Smooth muscle cell of trachea (primary cell): Measurements from ENCODE around the gene NOL9. TPM values are rescaled to one million over a fixed set of nuclear protein-coding genes. Genes with fewer than 3 reads are reported as not detected.

Source experiments
- total RNA-seq: library from RNA; depleted of rRNA; stranded (reverse); fragments of >200 nt; gene quantifications from 2 replicates; pipeline ENCODE4 v1.2.1, GENCODE V29; 2014

Gene NOL9
- total RNA-seq = 21.1 and 24.1 TPM in 2 replicates

DNA sequence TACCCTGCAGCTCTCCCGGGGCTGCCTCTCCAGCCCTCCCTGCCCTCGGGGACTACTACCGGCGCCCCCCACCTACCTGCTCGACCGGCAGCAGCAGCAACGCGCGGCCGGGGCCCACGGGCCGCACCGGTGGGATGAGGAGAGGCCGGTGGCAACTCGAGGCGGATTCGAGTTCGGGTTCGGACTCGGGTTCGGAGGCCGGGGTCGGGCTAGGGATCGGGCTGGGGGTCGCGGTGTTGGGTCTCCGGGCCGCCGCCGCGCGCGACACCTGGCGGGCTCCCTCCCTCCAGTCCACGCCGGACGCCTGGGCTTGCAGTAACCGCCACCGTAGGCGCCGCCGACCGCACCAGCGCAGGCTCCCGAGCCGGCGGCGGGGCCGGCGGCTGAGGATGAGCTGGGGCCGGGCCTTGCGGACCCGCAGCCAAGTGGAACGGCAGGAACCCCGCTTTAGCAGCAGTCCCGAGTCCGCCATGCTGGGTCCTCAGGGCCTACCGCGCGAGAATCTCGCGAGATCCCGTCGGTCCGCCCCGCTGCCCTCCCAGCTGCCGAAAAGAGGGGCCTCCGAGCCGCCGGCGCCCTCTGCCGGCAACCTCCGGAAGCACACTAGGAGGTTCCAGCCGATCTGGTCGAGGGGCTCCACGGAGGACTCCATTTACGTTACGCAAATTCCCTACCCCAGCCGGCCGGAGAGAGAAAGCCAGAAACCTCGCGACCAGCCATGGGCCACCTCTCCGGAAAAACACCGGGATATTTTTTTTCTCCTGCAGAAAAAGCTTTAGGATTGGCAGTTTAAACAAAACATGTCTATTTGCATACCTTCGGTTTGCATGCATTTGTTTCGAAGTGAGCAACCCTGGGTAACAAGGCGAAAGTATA, at the start of gene NOL9:
TSS of gene NOL9 (minus strand) at position 483 of the 876 bp plus-strand sequence. CDS start at position 472, 11 bp downstream.

GRCh38 chr1:6602669-6603237, 48.4 kb upstream of the NOL9 start, which contains the start of gene KLHL21:
KLHL21 (minus strand) TSS chr1:6602869; CDS start chr1:6602817, 52 bp downstream.

GRCh38 chr1:6579374-6580118, 25.2 kb upstream of the NOL9 start, which contains the start of gene ZBTB48:
ZBTB48 (plus strand) TSS chr1:6579994; CDS start chr1:6580610, 616 bp downstream.

GRCh38 chr1:6554907-6555778, 830 bp upstream of the NOL9 start, which contains the start of gene TAS1R1:
TAS1R1 (plus strand) TSS chr1:6555307; CDS start chr1:6555374, 67 bp downstream.

DNA sequence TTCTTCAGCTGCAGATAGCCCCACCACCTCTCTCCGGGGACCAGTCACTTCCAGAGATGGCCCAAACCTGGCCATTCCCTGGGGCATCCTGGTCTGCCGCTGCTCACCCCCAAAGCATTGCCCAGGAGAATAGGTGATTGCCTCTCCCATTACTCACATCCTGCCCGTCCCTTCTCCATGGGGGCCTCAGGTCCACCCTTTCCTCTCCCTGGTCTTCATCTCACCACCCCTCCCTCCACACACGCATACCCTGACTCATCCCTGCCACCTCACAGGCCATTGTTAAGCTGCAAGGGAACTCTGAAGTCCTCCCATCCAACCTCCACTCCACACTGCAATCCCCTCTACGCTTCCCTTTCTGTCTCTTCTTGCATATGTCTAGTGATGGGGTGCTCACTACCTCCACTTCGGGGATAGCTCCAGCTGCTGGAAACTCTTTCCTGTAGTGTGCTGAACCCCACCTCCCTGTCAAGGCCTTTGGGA, 62.8 kb downstream of the NOL9 start, which contains the start of gene PLEKHG5:
TSS of gene PLEKHG5 (minus strand) at position 188 of the 483 bp plus-strand sequence. CDS start 14,096 bp downstream, outside the sequence.

Other genes starting within 250 kb of the NOL9 start
- 31.8 and 37.4 TPM in 2 replicates for gene ACOT7, start 160.7 kb downstream of the NOL9 start, total RNA-seq
- gene HES2, start 134.6 kb downstream of the NOL9 start, total RNA-seq = 0.15 and 1.3 TPM in 2 replicates
- gene ESPN, start 129.7 kb downstream of the NOL9 start, total RNA-seq = under 0.01 and 0.44 TPM in 2 replicates
- 1.0 and 4.5 TPM in 2 replicates for gene TNFRSF25, start 88.3 kb downstream of the NOL9 start, total RNA-seq
- gene PLEKHG5, start 62.8 kb downstream of the NOL9 start, total RNA-seq = 4.4 and 10.3 TPM in 2 replicates
- gene TAS1R1, start 794 bp upstream of the NOL9 start, total RNA-seq = under 0.01 TPM in 1 of 2 replicates, not detected in the other
- 14.8 and 19.4 TPM in 2 replicates for gene ZBTB48, start 25.5 kb upstream of the NOL9 start, total RNA-seq
- gene KLHL21, start 48.4 kb upstream of the NOL9 start, total RNA-seq = 47.1 and 106 TPM in 2 replicates
- gene PHF13, start 59.2 kb upstream of the NOL9 start, total RNA-seq = 12.6 and 17.0 TPM in 2 replicates
- 25.5 and 32.7 TPM in 2 replicates for gene THAP3, start 70.4 kb upstream of the NOL9 start, total RNA-seq
- 31.1 and 44.5 TPM in 2 replicates for gene DNAJC11, start 147.3 kb upstream of the NOL9 start, total RNA-seq
- gene CAMTA1, start 230.9 kb upstream of the NOL9 start, total RNA-seq = 37.9 and 98.8 TPM in 2 replicates